A673 (cell line): ENCODE results near the gene TBX21.

Source experiments
- CTCF ChIP-seq: fragments of 300-800, 200-600 bp; sonication (generic); conservative IDR thresholded peaks from 2 replicates; pipeline ENCODE4 v1.5.1; 2017; ENCODE audit warnings: low read depth, mild to moderate bottlenecking, antibody characterized with exemption, low read length, moderate library complexity, mixed read lengths
- EZH2 ChIP-seq: fragments of 200-600 bp; sonication (generic); IDR thresholded peaks from 2 replicates; pipeline ENCODE4 v1.6.1; 2017; ENCODE audit warnings: borderline replicate concordance, low read depth, mild to moderate bottlenecking, mixed read lengths, antibody characterized with exemption, low read length; ENCODE audit not compliant: poor library complexity, severe bottlenecking

GRCh38 chr17:47730681-47731080 lies 2.4 kb upstream of the TBX21 start:
- no peak for TF ChIP-seq CTCF
- no peak for TF ChIP-seq EZH2
